ENCODE measurements around the gene ENOX1.

Gene ENOX1

GRCh38 chr13:43653980-43654379 is 132.8 kb downstream of the ENOX1 start:
- Mint-ChIP-seq H3K9me3 (no peaks in the 10 kb centered on the region), H3K27me3 (peaks cover 3% of the 10 kb centered on the region), H3K36me3 (ENCODE audit: low read depth) (no peaks in the 10 kb centered on the region), H3K27ac (no peak overlapping the region), H3K4me3 (no peak overlapping the region), H3K4me1 (ENCODE audit: low read depth) (no peaks in the 10 kb centered on the region)
- DNase-seq = no peak

DNA sequence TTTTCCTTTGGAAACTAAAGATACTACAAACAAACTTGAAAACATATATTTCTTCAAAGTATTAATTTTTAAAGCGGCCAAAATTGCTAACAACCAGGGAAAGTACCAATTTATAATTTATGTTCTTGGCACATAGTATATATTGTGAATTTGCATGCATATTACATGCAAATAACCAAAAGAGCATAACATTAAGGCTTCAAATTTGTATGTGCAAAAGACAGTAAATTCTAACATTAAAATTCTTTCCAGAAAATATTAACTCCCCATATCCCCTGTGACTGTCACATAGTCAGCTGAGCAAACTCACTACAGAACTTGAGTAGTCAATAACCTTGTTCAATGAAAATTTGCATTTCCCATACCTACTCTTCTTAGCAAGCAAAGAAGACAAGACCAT is 133.4 kb downstream of the ENOX1 start:
- Mint-ChIP-seq H3K4me1 (ENCODE audit: low read depth) (no peaks in the 10 kb centered on the region), H3K36me3 (ENCODE audit: low read depth) (no peaks in the 10 kb centered on the region), H3K4me3 (no peak overlapping the region), H3K27me3 (peaks cover 3% of the 10 kb centered on the region), H3K27ac (no peak overlapping the region), H3K9me3 (no peaks in the 10 kb centered on the region)
- no peak for DNase-seq

DNA sequence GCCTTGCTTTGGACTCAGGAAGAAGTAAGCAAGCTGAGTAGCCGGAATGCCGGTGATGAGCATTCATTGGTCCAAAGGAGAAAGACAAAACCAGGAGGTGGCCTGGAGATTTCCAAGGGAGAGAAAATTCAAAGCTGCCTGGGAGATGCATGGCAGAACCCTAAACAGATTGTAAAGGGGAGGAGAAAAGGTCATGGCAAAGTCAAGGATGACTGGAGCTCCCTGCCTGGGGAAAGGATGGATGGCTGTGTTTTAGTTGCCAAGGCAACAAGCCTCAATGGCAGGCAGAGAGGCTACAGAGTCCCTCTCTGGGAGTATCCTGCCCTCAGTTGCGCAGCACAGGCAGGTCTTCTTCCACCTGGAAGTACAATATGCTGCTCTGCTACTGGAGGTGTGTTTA is 134.0 kb downstream of the ENOX1 start:
- Mint-ChIP-seq H3K27ac (no peak overlapping the region), H3K36me3 (ENCODE audit: low read depth) (no peaks in the 10 kb centered on the region), H3K9me3 (no peaks in the 10 kb centered on the region), H3K27me3 (peaks cover 3% of the 10 kb centered on the region), H3K4me1 (ENCODE audit: low read depth) (no peaks in the 10 kb centered on the region), H3K4me3 (no peak overlapping the region)
- DNase-seq = no peak

DNA sequence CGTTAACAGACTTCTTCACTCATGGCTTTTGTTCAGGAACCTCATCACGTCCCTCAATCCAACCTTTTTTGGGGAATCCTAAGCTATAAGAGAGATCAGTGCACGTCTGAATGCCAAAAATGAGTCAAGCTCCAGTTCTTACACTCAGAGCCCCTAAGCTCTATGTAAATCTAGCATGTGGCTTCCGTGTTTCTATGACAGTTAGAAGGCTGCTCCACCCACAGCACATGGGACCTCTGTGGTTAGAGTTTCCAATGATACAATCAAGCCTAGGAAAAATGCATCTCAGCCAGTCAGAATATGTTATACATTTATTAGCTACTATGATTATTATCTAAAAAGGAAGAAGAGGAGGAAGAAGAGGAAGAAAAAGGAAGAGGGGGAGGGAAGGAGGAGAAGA is 135.9 kb downstream of the ENOX1 start:
- no peaks in the 10 kb centered on the region for H3K9me3 Mint-ChIP-seq

DNA sequence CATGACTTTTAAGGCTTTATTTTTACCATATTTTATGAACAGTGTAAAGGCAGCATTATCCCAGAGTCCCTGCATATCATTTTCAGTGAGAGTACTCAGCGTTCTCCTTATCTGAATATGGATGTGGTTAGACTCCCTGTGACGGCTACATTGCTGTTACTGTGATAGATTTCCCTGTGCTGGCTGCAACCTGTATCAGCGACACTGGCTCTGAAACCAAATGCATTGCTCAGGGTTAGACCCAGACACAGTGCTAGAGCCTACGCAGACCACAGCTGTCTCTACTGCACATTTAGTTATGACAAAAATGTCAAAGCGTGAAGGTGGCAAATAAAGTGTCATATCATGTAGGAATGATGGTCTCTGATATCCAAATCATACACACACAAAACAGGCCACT is 138.0 kb downstream of the ENOX1 start:
- Mint-ChIP-seq H3K27ac (no peak overlapping the region), H3K36me3 (ENCODE audit: low read depth) (no peaks in the 10 kb centered on the region), H3K4me1 (ENCODE audit: low read depth) (no peaks in the 10 kb centered on the region), H3K27me3 (peaks cover 3% of the 10 kb centered on the region), H3K9me3 (no peaks in the 10 kb centered on the region), H3K4me3 (no peak overlapping the region)
- no peak for DNase-seq

More for the DNA sequence above, 135.9 kb downstream of the ENOX1 start:
- Mint-ChIP-seq H3K36me3 (ENCODE audit: low read depth) (no peaks in the 10 kb centered on the region), H3K27ac (no peak overlapping the region), H3K4me3 (no peak overlapping the region), H3K27me3 (peaks cover 3% of the 10 kb centered on the region), H3K4me1 (ENCODE audit: low read depth) (no peaks in the 10 kb centered on the region)
- no peak for DNase-seq

GRCh38 chr13:43647471-43647870 is 139.3 kb downstream of the ENOX1 start:
- DNase-seq = no peak
- Mint-ChIP-seq H3K27me3 (peaks cover 3% of the 10 kb centered on the region), H3K4me1 (ENCODE audit: low read depth) (no peaks in the 10 kb centered on the region), H3K4me3 (no peak overlapping the region), H3K36me3 (ENCODE audit: low read depth) (no peaks in the 10 kb centered on the region), H3K9me3 (no peaks in the 10 kb centered on the region), H3K27ac (no peak overlapping the region)

GRCh38 chr13:43640476-43640875 is 146.3 kb downstream of the ENOX1 start:
- Mint-ChIP-seq H3K36me3 (ENCODE audit: low read depth) (no peaks in the 10 kb centered on the region), H3K27ac (no peak overlapping the region), H3K9me3 (no peaks in the 10 kb centered on the region), H3K27me3 (peaks cover 8% of the 10 kb centered on the region), H3K4me3 (no peak overlapping the region), H3K4me1 (ENCODE audit: low read depth) (no peaks in the 10 kb centered on the region)
- no peak for DNase-seq

DNA sequence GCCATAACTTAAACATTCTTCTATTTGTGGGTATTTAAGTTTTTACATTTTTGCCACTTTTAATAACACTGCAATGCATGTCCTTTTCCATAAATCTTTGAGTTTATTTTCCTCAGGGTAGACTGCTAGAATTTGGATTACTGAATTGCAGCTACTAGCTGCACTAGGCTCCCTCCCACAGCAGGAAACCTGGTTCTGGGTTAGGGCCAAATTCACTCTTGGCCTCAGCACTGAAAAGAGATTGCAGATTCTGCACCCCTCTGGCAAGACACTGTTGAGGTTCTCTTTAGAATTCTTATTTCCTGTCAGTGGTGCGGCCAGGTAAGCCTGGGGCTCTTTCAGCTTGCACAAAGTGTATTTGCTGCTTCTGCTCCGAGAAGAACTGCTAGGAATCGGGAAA is 155.7 kb downstream of the ENOX1 start:
- no peaks in the 10 kb centered on the region for H3K36me3 Mint-ChIP-seq (ENCODE audit: low read depth)
- peaks cover 32% of the 10 kb centered on the region for H3K27me3 Mint-ChIP-seq
- H3K4me1 Mint-ChIP-seq (ENCODE audit: low read depth) = no peaks in the 10 kb centered on the region

GRCh38 chr13:43629691-43630480 is 156.9 kb downstream of the ENOX1 start:
- H3K4me1 Mint-ChIP-seq (ENCODE audit: low read depth) = no peaks in the 10 kb centered on the region
- no peak overlapping the region for H3K4me3 Mint-ChIP-seq
- H3K36me3 Mint-ChIP-seq (ENCODE audit: low read depth) = no peaks in the 10 kb centered on the region
- no peaks in the 10 kb centered on the region for H3K9me3 Mint-ChIP-seq
- H3K27ac Mint-ChIP-seq = no peak overlapping the region
- H3K27me3 Mint-ChIP-seq = peaks cover 28% of the 10 kb centered on the region
- no peak for DNase-seq

More for the DNA sequence above, 155.7 kb downstream of the ENOX1 start:
- DNase-seq = no peak
- Mint-ChIP-seq H3K9me3 (no peaks in the 10 kb centered on the region), H3K27ac (no peak overlapping the region), H3K4me3 (no peak overlapping the region)

DNA sequence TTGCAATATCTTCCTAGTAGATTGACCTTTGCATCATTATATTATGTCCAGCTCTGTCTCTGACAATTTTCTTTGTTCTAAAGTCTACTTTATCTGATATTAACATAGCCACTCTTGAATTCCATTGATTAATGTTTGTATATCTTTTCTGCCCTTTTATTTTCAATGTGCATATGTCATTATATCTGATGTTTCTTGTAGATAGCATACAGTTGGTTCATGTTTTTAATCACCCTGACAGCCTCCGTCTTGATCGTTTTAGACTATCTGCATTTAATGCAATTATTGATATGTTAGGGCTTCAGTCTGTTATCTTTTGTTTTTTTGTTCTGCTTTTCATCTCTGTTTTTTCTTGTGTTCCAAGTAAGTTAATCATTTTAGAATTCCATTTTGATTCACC is 159.8 kb downstream of the ENOX1 start:
- peaks cover 4% of the 10 kb centered on the region for H3K9me3 Mint-ChIP-seq
- no peak overlapping the region for H3K27ac Mint-ChIP-seq
- H3K4me1 Mint-ChIP-seq (ENCODE audit: low read depth) = no peaks in the 10 kb centered on the region
- peaks cover 24% of the 10 kb centered on the region for H3K27me3 Mint-ChIP-seq
- H3K4me3 Mint-ChIP-seq = no peak overlapping the region
- no peak for DNase-seq
- H3K36me3 Mint-ChIP-seq (ENCODE audit: low read depth) = no peaks in the 10 kb centered on the region

DNA sequence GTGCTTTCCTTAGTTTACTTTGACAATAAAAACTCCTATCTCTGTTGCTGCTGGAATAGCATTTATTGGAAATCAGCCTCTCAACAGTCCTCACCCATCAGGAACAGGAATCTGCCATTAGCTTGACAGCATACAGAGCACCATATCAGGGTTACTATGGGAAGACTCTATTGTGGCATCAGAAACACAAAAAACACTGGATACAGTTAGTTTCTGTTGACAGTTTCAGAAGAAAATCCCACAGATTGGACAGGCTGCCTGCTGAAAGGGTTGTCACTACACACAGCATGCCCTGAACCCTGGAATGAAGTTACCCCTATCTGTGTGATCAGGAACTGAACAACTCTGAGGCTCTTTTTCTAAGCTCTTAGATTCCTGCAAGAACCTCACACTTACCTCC is 172.7 kb downstream of the ENOX1 start:
- H3K4me1 Mint-ChIP-seq (ENCODE audit: low read depth) = no peaks in the 10 kb centered on the region
- H3K9me3 Mint-ChIP-seq = no peaks in the 10 kb centered on the region
- H3K27ac Mint-ChIP-seq = no peak overlapping the region
- H3K27me3 Mint-ChIP-seq = no peaks in the 10 kb centered on the region
- DNase-seq = no peak
- no peak overlapping the region for H3K4me3 Mint-ChIP-seq
- H3K36me3 Mint-ChIP-seq (ENCODE audit: low read depth) = no peaks in the 10 kb centered on the region

DNA sequence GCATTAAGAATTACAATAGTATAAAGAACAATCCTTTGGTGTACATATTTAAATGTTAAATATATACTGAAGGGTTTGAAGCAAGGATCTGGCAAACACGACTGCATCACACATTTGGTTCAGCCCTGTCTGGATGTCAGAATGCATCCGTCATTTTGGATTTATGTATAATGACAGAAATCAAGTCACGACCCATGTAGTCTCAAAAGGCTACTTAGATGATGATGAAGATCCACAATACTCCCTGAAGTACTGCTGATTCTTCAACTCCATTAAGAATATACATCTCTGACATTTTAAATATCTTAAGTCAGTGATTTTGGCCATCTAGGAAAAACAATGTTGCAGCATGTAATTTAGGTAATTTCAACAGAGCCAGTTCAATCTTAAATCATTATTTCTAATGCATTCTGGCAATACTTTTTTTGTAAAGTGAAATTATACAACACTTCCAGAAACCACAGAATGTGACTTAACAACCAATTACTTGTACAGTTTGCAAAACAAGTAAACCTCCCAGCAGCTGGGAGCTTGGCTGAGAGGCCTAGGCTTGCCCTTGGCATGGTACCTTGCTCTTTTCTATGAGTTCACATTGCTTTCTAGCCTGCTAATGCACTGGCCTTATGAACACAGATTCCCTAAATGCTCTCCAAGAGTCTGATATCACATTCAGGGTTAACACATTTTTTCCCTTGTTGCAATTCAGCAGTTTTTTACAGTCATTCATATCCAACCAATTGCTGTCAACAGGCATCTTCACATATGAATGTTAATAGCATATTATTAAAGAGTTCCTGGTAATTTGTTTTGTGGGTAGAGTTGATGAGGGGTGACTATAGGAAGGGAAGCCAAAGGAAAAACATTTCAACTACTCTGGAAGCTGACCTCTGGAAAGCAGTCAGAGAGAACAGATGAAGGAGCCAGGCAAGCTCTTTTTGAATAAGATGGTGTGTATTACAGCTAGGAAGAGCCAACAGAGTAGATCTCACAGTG is 175.2 kb downstream of the ENOX1 start:
- Mint-ChIP-seq H3K27me3 (no peaks in the 10 kb centered on the region), H3K4me1 (ENCODE audit: low read depth) (no peaks in the 10 kb centered on the region), H3K27ac (no peak overlapping the region), H3K9me3 (no peaks in the 10 kb centered on the region), H3K4me3 (no peak overlapping the region), H3K36me3 (ENCODE audit: low read depth) (no peaks in the 10 kb centered on the region)
- no peak for DNase-seq

- Mint-ChIP-seq H3K36me3 (ENCODE audit: low read depth) (no peaks in the 10 kb centered on the region), H3K4me1 (ENCODE audit: low read depth) (no peaks in the 10 kb centered on the region), H3K9me3 (peaks cover 15% of the 10 kb centered on the region), H3K27ac (no peak overlapping the region), H3K4me3 (no peak overlapping the region), H3K27me3 (peaks cover 2% of the 10 kb centered on the region)
- DNase-seq = no peak
Measured at GRCh38 chr13:43608400-43609137, 178.2 kb downstream of the ENOX1 start.

DNA sequence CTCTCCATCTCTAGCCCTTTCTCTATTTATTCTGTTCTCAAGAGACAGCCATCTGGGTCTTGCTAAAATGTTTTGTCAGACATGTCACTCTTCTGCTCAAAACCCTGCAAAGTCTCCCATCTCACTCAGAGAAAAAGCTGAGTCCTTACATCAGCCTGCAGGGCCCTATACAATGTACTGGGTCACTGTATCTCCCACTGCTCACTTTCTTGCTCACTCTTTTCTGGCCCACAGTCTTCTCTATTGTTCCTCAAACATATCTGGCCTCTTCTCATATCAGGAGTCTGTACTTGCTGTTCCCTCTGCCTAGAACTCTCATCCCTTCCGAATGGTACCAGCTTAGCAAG is 189.2 kb downstream of the ENOX1 start:
- Mint-ChIP-seq H3K4me3 (no peak overlapping the region), H3K27ac (no peak overlapping the region), H3K9me3 (no peaks in the 10 kb centered on the region), H3K27me3 (no peaks in the 10 kb centered on the region), H3K36me3 (ENCODE audit: low read depth) (no peaks in the 10 kb centered on the region), H3K4me1 (ENCODE audit: low read depth) (peaks cover 10% of the 10 kb centered on the region)
- no peak for DNase-seq

All from activated T-cell treated with anti-CD3 and anti-CD28 coated beads, Interleukin-2, amount 50 U/mL, for 24 hours (primary cell).